GM18519 (cell line): ENCODE measurements around the gene ARL6IP1.

Experiments
- ATAC-seq: cut with Tn5 transposase; IDR thresholded peaks from one replicate; pipeline ENCODE4 v1.9.1; 2021; ENCODE audit warnings: mild to moderate bottlenecking, moderate library complexity; ENCODE audit not compliant: unreplicated experiment, low FRiP score

Gene ARL6IP1

DNA sequence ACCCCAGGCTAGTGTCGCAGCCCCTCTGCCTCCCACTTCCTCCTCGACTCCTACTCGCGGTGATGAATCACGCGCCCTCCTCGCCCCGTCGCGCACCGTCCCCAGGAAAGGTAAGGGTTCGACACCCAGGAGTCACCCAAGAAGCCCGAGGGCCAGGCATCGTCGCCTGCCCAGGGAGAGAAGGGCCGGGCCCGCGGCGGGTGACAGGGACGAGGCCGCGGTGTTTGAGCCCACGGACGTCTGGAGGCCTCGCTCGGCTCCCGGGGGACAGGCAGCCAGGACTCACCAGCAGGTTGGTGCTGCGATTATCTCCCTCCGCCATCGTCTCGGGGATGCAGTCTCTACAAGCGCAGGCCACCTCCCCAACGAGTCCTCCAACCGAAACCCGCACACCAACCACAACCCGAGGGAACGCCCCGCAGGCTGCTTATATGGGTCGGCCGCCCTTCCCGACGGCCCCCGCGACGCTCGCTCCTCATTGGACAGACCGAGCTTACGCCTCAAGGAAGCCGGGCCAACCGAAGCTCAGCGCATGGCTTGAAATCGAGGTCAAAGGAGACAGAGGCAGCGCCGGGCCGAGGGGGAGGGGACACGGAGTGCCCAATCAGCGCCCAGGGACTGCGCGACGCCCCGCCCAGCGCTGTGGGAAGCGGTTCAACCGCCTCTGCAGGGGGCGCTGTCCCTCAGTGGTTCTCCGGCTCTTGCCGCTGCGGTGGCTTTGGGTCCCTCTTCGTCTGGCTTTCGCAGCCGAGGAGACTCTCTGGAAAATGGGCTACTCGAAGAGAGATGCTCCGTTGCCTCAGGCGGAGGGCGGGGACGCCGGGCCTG lies at the start of gene ARL6IP1:
TSS of gene ARL6IP1 (minus strand) at position 405 of the 828 bp plus-strand sequence. CDS start at position 322, 83 bp downstream.
- ATAC-seq, result peak; percentile 90

DNA sequence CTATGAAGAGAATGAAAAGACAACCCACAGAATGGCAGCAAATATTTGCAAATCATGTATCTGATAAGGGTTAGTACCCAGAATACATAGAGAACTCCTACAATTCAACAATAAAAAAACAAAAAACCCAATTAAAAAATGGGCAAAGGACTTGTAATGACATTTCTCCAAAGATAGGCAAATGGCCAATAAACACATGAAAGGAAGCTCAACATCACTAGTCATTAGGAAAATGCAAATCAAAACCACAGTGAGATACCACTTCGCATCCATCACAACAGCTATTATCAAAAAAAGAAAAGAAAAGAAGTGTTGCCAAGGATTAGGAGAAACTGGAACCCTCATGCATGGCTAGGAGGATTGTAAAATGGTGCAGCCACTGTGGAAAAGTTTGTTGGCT lies 45.1 kb upstream of the ARL6IP1 start:
- ATAC-seq, result no peak

GRCh38 chr16:18842565-18842964 lies 41.2 kb upstream of the ARL6IP1 start:
- ATAC-seq, result no peak

DNA sequence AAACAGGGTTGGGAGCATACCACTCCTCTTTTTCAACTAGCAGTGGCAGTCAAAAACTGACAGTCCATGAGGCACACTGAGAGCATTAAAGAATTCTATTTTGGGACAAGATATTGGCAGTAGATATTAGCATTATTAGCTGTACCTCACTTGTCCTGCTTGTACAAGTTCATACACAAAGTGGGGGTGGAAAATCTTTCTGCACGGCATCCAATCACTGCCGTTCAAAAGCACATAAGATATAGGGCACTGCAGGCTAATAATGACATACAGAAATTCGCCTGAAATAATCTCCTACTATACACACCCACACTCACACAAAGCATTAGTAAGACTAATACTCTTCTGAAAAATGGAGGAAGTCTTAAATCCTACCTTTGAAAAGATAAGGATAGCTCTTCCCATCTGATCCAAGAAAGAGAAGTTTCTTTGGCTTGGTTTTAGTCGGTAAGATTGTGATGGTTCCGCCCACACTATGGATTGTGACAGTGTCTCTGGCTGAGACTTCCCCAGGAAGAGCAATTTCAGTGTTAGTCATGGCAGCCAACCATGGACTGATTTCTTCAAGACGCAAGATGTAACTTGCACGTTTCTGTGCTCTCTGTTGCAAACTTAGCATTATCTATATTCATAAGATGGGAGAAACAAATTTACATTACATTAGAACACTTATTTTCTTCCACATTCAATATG lies 40.6 kb upstream of the ARL6IP1 start:
- ATAC-seq, result no peak

DNA sequence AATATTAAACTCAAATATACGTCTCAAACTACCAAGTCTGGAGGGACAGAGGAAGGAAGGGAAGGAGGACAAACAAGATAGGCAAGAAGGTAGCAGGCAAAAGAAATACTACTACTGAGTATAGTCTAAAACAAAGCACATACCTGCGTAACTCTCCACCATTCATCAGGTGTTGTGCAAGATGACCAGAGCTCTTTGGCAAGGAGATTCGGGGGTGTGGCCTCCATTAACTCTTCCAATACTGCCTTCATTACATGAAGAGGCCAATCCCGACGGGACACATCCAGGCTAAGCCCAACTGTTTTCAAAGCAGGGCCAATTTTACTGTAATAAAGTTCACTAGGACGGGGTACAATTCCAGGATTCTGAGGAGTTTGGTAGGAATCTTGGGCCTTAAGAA lies 38.2 kb upstream of the ARL6IP1 start:
- no peak for ATAC-seq

DNA sequence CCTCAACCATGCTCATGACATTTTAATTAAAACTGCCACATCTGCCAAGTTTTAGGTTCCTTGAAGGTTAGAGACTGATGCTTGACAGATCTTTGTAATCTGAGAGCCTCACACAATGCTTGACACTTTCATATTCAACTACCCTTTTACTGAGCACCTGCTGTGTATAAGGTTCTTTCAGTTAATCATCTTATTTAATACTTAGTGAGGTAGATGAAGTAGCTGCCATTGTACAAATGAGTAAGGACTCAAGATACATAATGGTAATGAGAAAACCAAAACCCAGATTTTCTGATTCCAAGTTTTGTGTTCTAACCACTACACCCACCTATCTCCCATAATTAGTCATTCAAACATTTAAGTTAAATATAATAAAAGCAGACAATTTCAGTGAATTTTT lies 35.4 kb upstream of the ARL6IP1 start:
- no peak for ATAC-seq

DNA sequence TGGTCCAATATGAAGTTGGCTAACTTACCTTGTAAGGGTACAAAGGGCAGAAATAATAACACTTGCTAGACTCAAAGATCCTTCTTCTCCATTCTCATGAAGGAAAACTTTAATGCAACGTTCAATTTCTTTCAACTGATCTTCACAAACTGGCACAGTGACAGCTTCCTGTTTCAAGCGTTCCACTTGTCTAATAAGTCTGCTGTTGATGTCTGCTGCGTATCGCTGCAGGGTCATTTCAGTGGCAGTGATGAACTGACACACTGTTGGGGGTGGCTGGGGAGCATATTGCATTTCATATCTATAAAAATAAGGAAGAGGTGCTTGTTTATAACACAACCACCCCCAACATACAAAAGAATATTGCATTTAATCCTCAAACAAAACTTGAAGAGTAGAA lies 33.5 kb upstream of the ARL6IP1 start:
- ATAC-seq, result no peak

GRCh38 chr16:18833707-18834505 lies 32.6 kb upstream of the ARL6IP1 start:
- ATAC-seq, result no peak

DNA sequence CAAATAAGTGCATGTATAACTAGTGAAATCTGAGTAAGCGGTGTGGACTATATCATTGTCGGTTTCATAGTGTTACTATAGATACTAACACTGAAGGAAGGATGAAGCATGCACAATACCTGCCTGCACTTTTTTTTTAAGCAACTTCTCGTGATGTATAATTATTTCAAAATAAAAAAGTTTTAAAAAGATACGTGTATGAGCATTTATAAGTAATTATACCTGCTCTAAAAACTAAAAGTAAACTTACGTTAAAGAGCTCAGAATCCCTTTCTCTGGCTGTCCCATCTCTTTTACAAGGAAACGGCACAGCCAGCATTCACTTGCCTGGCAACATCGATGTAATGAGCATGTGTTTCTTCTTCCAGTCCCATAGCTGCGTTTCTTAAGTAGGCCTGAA lies 31.3 kb upstream of the ARL6IP1 start:
- ATAC-seq, result no peak

GRCh38 chr16:18832006-18832405 lies 30.7 kb upstream of the ARL6IP1 start:
- ATAC-seq, result no peak

DNA sequence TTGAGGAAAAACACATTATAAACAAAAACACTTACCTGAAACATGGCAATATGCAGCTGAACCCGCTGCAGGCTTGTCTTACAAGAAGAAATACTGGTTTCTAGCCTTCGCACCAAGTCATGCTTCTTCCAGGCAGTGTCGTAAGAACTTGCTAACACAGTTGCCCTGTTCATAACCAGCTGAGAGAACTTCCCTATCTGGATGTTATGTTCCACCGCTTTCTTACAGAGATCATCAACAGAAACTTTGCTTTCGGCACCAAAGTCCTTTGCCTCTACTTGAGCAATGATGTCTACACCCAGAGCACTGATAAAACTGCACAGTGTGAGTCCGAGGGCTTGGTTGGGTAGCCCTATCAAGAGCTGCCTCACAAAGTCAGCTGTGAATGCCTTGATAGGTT lies 27.9 kb upstream of the ARL6IP1 start:
- ATAC-seq, result no peak

DNA sequence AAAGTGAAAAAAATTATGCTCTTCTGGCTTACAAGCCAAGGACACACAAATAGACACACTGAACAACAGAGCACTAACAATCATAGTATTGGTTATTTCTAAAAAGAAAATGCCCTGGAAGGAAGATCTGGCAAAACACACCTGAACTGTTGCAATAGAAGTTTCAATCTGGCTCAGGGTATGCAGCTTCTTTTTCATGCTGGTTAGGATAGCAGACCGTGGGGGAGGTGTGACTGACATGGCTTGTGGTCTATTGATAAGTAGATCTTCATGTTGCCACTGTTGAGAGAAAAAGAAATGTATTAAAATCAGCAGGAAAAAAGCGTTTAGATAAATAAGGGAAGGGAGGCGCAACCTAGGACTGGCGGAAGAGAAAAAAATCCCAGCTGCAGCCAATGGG lies 26.5 kb upstream of the ARL6IP1 start:
- no peak for ATAC-seq

DNA sequence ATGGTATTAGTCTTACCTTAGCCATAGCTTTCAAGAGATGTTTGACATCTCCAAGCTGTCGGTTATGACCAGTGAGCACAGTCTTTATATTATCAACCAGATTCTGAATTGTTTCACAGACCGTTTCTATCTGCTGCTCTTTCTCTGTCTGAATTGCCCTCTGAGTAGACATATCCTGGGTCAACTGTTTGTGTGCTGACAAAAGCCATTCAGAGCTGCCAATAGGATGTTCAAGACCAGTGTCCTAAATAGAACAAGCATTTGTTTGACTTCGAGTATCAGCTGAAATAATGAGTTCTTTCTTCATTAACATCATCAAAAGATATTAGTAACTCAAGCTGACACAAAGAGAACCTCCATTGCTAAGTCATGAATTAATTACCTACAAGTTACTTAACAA lies 14.9 kb upstream of the ARL6IP1 start:
- no peak for ATAC-seq

DNA sequence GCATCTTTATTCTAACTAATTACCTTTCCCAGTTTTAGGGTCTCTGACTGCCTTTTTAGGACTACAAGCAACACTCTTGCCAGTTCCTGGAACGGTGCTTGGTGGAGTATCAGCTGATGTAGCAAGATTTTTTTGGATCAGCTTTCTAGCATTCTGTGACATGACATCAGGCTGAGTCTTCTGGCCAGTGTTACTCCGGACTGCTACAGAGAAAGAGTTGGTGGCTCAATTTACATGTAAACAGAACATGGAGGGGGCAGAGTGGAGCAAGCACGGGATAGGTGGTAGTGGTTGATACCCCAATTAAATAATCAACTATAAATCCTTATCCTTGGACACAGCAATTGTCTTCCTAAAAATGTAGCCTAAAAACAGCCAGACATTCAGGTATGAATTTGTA lies 10.6 kb upstream of the ARL6IP1 start:
- ATAC-seq, result no peak

- ATAC-seq, result no peak
Measured at GRCh38 chr16:18809165-18809564, 7.8 kb upstream of the ARL6IP1 start.

DNA sequence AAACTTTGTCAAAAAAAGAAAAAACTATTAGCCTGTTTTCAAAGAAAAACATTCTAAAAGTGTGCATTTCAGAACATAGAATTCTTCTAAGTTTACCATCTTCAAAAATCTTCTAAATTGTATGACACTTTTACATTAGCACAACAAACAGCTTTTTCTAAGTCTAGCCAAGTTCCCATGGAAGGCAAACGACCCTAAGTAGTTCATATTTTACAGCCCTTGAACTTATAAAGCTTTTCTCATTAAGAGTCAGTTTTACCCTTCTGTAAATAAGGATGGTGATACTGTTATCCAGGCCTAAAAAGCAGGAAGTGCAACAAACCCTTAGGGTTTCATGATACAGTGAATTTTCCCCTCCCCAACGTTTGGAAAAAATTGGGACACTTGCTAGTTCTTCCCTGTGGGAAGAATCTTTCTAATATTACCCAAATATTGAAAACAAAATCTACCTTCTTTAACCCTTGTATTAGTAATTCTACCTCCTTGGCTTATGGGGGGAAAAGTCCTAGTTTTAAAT lies 4.0 kb upstream of the ARL6IP1 start:
- ATAC-seq, result no peak

DNA sequence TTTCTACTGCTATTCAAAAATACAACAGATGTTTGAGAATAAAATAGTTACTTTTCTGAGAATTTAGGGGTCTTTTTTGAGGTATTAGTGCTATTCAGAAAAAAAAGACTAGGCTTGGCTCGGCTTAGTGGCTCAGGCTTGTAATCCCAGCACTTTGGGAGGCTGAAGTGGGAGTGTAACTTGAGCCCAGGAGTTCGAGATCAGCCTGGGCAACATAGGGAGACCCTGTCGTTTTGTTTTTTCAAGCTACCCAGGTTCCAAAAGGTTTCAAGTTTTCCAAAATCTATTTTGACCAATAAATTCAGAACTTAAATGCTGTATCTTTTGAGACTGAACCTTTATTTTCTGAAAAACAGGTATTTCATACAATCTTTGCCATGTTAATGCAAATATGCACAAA lies 3.2 kb upstream of the ARL6IP1 start:
- no peak for ATAC-seq

- ATAC-seq, result no peak
Measured at GRCh38 chr16:18803569-18804462, 2.5 kb upstream of the ARL6IP1 start.

DNA sequence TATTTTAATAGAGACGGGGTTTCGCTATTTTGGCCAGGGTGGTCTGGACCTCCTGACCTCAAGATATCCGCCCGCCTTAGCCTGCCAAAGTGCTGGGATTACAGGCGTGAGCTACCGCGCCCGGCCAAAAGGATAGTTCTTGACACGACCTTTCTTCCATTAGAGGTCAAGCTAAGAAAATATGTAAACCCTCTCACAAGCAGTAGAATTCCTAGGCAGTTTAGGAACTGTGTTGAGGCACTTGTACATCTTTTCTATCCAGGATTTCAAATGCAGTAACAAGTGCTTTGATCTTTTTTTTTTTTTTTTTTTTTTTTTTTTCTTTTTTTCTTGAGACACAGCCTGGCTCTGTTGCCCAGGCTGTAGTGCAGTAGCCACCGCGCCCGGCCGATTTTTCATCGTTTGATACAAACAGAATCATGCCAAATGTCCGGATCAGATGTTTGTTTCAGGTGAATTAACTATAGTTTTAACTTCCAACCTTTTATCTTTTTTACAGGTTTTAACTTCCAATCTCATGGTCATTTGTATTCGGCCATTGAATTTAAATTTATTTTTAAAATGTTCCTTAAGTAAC lies 1.5 kb upstream of the ARL6IP1 start:
- no peak for ATAC-seq

- no peak for ATAC-seq
Measured at GRCh38 chr16:18800775-18801144, 589 bp downstream of the ARL6IP1 start.
